Tracheal epithelial cell (primary cell): ENCODE data around the gene ADO. TPM values are rescaled to one million over a fixed set of nuclear protein-coding genes. Genes with fewer than 3 reads are reported as not detected.

Source experiments
- total RNA-seq: library from RNA; depleted of rRNA; stranded (reverse); fragments of >200 nt; gene quantifications from 2 replicates; pipeline ENCODE4 v1.2.1, GENCODE V29; 2014

ADO gene
- total RNA-seq: 27.7 and 33.0 TPM in 2 replicates

DNA sequence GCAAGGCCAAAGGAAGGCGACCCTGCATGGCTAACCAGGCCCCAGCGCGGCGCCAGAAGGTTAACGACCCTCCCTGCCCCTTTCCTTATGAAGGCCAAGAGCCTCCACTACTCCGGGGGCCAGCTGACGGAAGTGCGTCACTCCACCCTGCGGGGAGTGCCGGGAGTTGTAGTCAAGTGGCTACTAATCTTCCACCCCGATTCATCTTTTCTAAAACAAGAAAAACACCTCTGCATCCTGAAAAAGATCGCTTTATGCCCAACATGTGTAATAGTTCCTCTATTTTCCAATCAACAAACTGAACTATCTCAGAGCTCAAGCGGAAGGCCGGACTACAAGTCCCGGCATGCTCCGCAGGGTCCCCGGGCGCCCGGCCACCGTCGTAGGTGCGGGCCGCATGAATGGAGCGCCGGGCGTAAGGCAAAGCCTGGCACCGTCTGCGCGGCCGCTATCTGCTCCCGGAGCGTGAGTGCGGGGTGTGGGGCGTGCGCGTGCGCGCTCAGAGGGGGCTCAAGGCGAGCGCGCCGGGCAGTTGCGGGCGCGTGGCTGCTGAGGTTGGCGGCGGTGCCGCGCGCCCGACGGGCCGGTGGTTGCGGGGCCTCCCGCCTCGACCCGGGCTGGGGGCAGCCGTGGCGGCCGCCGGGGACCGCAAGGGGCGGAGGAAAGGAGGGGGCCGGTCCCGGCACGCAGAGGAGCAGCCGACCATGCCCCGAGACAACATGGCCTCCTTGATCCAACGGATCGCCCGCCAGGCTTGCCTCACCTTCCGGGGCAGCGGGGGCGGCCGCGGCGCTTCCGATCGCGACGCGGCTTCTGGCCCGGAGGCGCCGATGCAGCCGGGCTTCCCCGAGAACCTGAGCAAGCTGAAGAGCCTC is at the start of gene ADO:
TSS of gene ADO (plus strand) at position 365 of the 875 bp plus-strand sequence. CDS start at position 705, 340 bp downstream.

DNA sequence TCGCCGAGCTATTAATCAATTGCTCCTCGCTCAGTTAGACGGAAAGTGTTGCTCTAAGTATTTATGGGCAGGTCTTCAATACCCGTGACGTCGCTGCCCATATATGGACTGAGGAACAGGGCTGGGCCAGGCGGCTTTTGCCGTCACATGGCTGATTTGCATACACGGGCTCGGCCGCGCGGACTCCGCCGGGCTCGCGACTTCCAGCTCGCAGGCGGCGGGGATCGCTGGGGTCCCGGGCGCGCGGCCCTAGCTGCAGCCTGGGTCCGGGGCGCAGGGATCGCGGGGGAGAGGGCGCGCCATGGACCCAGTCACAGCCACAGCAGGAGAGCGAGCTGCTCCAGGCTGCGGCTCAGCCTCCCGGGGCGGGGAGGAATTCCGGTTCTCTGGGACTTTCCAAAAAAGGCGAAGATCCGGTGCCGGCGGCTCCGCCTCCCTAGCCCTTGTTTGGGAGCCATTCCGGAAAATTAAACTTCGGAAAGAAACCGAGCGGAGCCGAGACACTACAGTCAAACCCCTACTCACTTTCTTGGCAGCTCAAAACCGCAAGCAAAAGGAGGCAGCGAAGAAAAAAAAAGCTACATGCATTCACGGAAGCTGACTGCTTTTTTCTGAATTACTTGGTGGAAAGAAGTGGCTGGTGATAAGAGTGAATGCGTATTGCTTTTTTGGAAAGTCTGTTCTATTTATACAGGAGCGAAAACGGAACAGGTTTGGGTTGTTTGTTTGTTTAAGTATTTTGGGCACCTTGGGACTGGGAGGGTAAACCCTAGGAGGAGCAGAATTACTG is 12.0 kb downstream of the ADO start, which contains the start of gene EGR2:
TSS of gene EGR2 (minus strand) at position 36 of the 790 bp plus-strand sequence. CDS start 337 bp downstream, outside the sequence.

Other genes starting within 250 kb of the ADO start
- gene EGR2, start 11.6 kb downstream of the ADO start, total RNA-seq: under 0.01 TPM in 1 of 2 replicates, not detected in the other